WTC11 (cell line): Measurements from ENCODE around the gene IRF2BPL. TPM values are rescaled to one million over a fixed set of nuclear protein-coding genes. Genes with fewer than 3 reads are reported as not detected.

Experiments
- ATAC-seq: fragments of 200-7000 bp; cut with Tn5 transposase; 2 replicates; pipeline ENCODE4 v1.10.0; 2021; ENCODE audit warnings: mild to moderate bottlenecking, moderate library complexity
- CTCF ChIA-PET: fragments of 300-600 bp; sonication (Branson Sonifier 250); formaldehyde crosslinking; loops from one replicate; lab custom pipeline; 2021; ENCODE audit warnings: antibody characterized with exemption; lab: Charles Lee
- POLR2A ChIA-PET: fragments of 350-600 bp; sonication (Branson Sonifier 250); formaldehyde crosslinking; loops from one replicate; lab custom pipeline; 2021; ENCODE audit warnings: antibody characterized with exemption; lab: Charles Lee
- DNase-seq: peaks from one replicate; pipeline ENCODE4 v3.0.0; 2021; ENCODE audit warnings: low spot score
- H3K27ac Mint-ChIP-seq: 2 replicates; pipeline ENCODE4 v1.8.0; 2021; ENCODE audit warnings: mixed read lengths
- H3K27me3 Mint-ChIP-seq: 2 replicates; pipeline ENCODE4 v1.8.0; 2021; ENCODE audit warnings: low read depth, mild to moderate bottlenecking, moderate library complexity, mixed read lengths
- H3K36me3 Mint-ChIP-seq: 2 replicates; pipeline ENCODE4 v1.8.0; 2021; ENCODE audit warnings: mixed read lengths
- H3K4me1 Mint-ChIP-seq: 2 replicates; pipeline ENCODE4 v1.8.0; 2022; ENCODE audit warnings: mixed read lengths
- H3K4me3 Mint-ChIP-seq: 2 replicates; pipeline ENCODE4 v1.8.0; 2021; ENCODE audit warnings: mild to moderate bottlenecking, moderate library complexity, mixed read lengths
- H3K9me3 Mint-ChIP-seq: 2 replicates; pipeline ENCODE4 v1.8.0; 2021; ENCODE audit warnings: mixed read lengths
- ESRRA ChIP-seq: sonication (generic); formaldehyde crosslinking; IDR thresholded peaks from 2 replicates; pipeline ENCODE4 v1.8.1; 2022; ENCODE audit warnings: mild to moderate bottlenecking, missing genetic modification reagents, borderline replicate concordance
- ETV6 ChIP-seq: sonication (generic); formaldehyde crosslinking; IDR thresholded peaks from 2 replicates; pipeline ENCODE4 v1.8.1; 2022; ENCODE audit warnings: mild to moderate bottlenecking, missing genetic modification reagents
- KAT7 ChIP-seq: sonication (generic); formaldehyde crosslinking; IDR thresholded peaks from 2 replicates; pipeline ENCODE4 v1.8.1; 2023; ENCODE audit warnings: missing genetic modification reagents, mild to moderate bottlenecking, borderline replicate concordance
- RORB ChIP-seq: fragments of 250-450 bp; sonication (Bioruptor Pico); IDR thresholded peaks from 2 replicates; pipeline ENCODE4 v1.9.0; 2021; ENCODE audit warnings: mild to moderate bottlenecking
- TEAD1 ChIP-seq: sonication (generic); formaldehyde crosslinking; IDR thresholded peaks from 2 replicates; pipeline ENCODE4 v1.8.0; 2022; ENCODE audit warnings: mild to moderate bottlenecking, missing genetic modification reagents
- ZNF121 ChIP-seq: sonication (generic); formaldehyde crosslinking; IDR thresholded peaks from 2 replicates; pipeline ENCODE4 v1.8.0; 2023; ENCODE audit warnings: missing genetic modification reagents
- ZNF263 ChIP-seq: sonication (generic); formaldehyde crosslinking; IDR thresholded peaks from 2 replicates; pipeline ENCODE4 v1.8.1; 2022; ENCODE audit warnings: low read depth, mild to moderate bottlenecking, moderate library complexity, missing genetic modification reagents
- total RNA-seq: library from RNA; stranded (reverse); gene quantifications from 3 replicates; pipeline ENCODE4 v1.2.3, GENCODE V29; 2021
- TF ChIP-seq, protein P1 (sequence below): fragments of 250-450 bp; sonication (Bioruptor Pico); IDR thresholded peaks from 2 replicates; pipeline ENCODE4 v1.9.0; 2021; ENCODE audit warnings: mild to moderate bottlenecking, borderline replicate concordance
- TF ChIP-seq, protein P2 (sequence below): sonication (generic); formaldehyde crosslinking; IDR thresholded peaks from 2 replicates; pipeline ENCODE4 v1.8.0; 2022; ENCODE audit warnings: mild to moderate bottlenecking, missing genetic modification reagents
- TF ChIP-seq, protein P3 (sequence below): sonication (generic); formaldehyde crosslinking; IDR thresholded peaks from 2 replicates; pipeline ENCODE4 v1.8.0; 2023; ENCODE audit warnings: missing genetic modification reagents, mild to moderate bottlenecking, borderline replicate concordance
- TF ChIP-seq, protein P4 (sequence below): sonication (generic); formaldehyde crosslinking; IDR thresholded peaks from 2 replicates; pipeline ENCODE4 v1.8.1; 2023; ENCODE audit warnings: mild to moderate bottlenecking, missing genetic modification reagents, moderate library complexity

IRF2BPL gene
- total RNA-seq, 1 experiment from 2014 or later, result 126 TPM

DNA sequence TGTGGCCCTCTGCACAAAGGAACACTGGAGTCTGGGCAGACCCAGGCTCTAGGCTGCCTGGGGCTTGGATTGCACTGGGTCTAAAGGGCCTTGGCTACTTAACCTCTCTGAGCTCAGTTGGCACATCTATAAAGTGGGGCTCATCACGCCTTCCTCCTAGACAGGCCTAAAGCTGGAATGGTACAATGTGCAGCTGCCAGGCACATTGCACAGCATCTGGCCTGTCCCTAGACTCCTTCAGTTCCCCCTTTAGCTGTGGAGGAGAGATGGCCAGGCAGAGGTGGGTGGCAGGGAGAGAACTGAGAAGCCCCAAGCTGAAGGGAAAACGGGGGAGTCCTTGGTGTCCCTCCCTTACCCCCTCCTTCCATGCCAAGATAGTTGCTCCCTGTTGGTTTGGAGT, 10.8 kb downstream of the IRF2BPL start (continued):
- TF ChIP-seq, protein P1, sequence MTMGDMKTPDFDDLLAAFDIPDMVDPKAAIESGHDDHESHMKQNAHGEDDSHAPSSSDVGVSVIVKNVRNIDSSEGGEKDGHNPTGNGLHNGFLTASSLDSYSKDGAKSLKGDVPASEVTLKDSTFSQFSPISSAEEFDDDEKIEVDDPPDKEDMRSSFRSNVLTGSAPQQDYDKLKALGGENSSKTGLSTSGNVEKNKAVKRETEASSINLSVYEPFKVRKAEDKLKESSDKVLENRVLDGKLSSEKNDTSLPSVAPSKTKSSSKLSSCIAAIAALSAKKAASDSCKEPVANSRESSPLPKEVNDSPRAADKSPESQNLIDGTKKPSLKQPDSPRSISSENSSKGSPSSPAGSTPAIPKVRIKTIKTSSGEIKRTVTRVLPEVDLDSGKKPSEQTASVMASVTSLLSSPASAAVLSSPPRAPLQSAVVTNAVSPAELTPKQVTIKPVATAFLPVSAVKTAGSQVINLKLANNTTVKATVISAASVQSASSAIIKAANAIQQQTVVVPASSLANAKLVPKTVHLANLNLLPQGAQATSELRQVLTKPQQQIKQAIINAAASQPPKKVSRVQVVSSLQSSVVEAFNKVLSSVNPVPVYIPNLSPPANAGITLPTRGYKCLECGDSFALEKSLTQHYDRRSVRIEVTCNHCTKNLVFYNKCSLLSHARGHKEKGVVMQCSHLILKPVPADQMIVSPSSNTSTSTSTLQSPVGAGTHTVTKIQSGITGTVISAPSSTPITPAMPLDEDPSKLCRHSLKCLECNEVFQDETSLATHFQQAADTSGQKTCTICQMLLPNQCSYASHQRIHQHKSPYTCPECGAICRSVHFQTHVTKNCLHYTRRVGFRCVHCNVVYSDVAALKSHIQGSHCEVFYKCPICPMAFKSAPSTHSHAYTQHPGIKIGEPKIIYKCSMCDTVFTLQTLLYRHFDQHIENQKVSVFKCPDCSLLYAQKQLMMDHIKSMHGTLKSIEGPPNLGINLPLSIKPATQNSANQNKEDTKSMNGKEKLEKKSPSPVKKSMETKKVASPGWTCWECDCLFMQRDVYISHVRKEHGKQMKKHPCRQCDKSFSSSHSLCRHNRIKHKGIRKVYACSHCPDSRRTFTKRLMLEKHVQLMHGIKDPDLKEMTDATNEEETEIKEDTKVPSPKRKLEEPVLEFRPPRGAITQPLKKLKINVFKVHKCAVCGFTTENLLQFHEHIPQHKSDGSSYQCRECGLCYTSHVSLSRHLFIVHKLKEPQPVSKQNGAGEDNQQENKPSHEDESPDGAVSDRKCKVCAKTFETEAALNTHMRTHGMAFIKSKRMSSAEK, result no peak
- TF ChIP-seq, protein P2, sequence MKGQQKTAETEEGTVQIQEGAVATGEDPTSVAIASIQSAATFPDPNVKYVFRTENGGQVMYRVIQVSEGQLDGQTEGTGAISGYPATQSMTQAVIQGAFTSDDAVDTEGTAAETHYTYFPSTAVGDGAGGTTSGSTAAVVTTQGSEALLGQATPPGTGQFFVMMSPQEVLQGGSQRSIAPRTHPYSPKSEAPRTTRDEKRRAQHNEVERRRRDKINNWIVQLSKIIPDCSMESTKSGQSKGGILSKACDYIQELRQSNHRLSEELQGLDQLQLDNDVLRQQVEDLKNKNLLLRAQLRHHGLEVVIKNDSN (CRISPR knock-in tag), result no peak
- no peak for TF ChIP-seq ZNF121 (CRISPR knock-in tag)
- TF ChIP-seq ZNF263, result no peak
- TF ChIP-seq, all 79 proteins: peak for 0

DNA sequence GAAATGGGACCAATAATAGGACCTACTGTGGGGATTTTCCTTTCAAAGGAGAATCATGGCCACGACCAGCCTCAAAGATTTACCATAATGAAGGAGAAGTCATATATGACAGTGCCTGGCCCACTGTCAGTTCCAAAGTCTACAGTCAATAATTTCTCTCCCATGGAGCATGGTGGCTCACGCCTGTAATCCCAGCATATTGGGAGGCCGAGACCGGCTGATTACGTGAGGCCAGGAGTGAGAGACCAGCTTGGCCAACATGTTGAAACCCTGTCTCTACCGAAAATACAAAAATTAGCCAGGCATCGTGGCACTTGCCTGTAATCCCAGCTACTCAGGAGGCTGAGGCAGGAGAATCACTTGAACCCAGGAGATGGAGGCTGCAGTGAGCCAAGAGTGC, 13.8 kb downstream of the IRF2BPL start:
- H3K27ac Mint-ChIP-seq, result peak overlapping the region; percentile 21; the same call in 1 of the 2 replicates
- no peak overlapping the region for H3K4me3 Mint-ChIP-seq
- TF ChIP-seq, protein P2 (CRISPR knock-in tag), result no peak
- TF ChIP-seq, protein P3, sequence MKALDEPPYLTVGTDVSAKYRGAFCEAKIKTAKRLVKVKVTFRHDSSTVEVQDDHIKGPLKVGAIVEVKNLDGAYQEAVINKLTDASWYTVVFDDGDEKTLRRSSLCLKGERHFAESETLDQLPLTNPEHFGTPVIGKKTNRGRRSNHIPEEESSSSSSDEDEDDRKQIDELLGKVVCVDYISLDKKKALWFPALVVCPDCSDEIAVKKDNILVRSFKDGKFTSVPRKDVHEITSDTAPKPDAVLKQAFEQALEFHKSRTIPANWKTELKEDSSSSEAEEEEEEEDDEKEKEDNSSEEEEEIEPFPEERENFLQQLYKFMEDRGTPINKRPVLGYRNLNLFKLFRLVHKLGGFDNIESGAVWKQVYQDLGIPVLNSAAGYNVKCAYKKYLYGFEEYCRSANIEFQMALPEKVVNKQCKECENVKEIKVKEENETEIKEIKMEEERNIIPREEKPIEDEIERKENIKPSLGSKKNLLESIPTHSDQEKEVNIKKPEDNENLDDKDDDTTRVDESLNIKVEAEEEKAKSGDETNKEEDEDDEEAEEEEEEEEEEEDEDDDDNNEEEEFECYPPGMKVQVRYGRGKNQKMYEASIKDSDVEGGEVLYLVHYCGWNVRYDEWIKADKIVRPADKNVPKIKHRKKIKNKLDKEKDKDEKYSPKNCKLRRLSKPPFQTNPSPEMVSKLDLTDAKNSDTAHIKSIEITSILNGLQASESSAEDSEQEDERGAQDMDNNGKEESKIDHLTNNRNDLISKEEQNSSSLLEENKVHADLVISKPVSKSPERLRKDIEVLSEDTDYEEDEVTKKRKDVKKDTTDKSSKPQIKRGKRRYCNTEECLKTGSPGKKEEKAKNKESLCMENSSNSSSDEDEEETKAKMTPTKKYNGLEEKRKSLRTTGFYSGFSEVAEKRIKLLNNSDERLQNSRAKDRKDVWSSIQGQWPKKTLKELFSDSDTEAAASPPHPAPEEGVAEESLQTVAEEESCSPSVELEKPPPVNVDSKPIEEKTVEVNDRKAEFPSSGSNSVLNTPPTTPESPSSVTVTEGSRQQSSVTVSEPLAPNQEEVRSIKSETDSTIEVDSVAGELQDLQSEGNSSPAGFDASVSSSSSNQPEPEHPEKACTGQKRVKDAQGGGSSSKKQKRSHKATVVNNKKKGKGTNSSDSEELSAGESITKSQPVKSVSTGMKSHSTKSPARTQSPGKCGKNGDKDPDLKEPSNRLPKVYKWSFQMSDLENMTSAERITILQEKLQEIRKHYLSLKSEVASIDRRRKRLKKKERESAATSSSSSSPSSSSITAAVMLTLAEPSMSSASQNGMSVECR (CRISPR knock-in tag), result no peak
- no peaks in the 10 kb centered on the region for H3K27me3 Mint-ChIP-seq
- H3K36me3 Mint-ChIP-seq, result no peaks in the 10 kb centered on the region
- DNase-seq (no peak), ATAC-seq (no peak)
- no peaks in the 10 kb centered on the region for H3K9me3 Mint-ChIP-seq
- H3K4me1 Mint-ChIP-seq, result peaks cover 24% of the 10 kb centered on the region
- CTCF ChIA-PET, result interaction anchor here (0.9 to 1.6 kb wide), 4 partner anchors 53 to 139 kb away, joined by 3 to 10 read pairs (median 4); no protein-coding TSS in a partner anchor
- POLR2A ChIA-PET, result interaction anchor here (0.8 kb wide), 1 partner anchor 15 kb away, joined by 3 read pairs; no protein-coding TSS in a partner anchor

DNA sequence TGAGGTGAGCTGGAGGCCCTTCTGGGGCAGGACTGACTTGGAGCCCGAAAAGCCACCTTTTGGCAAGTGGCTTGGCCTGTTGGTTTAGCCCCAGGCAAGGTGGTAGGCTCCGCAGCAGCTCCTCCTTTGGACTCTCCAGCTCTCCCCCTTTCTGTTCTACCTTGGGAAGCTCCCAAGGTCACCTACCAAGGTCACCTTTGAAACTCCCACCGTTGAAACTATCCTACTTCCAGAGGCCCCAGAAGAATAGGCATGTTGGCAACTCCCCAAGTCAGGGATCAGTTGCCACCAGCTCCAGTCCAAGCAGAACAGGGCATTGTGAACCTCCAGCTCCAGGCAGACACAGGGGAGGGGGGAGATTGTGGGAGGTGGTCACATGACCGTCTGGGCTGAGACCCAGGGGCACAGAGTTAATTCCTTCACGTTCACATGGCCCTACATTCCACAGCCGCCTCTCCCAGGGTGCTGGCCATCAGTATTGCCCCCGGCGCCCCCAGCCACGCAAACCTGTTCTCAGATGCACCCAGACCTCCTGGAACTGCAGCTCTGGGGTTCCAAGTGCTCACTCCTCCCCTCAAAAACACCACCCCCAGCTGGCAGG, 14.4 kb downstream of the IRF2BPL start:
- no peaks in the 10 kb centered on the region for H3K9me3 Mint-ChIP-seq
- ChIA-PET POLR2A (interaction anchor here (0.8 to 1.1 kb wide), 4 partner anchors 15 to 58 kb away, joined by 3 to 5 read pairs (median 4); no protein-coding TSS in a partner anchor), CTCF (interaction anchor here (0.7 to 1.6 kb wide), 5 partner anchors 52 to 141 kb away, joined by 3 to 10 read pairs (median 4); no protein-coding TSS in a partner anchor)
- ATAC-seq, result peak; percentile 68
- no peak overlapping the region for H3K4me3 Mint-ChIP-seq
- no peaks in the 10 kb centered on the region for H3K27me3 Mint-ChIP-seq
- H3K4me1 Mint-ChIP-seq, result peaks cover 29% of the 10 kb centered on the region
- no peak for DNase-seq
- TF ChIP-seq ETV6, result 0 out of 2 replicates have a peak, but pooled peaks have one; percentile 24
- TF ChIP-seq ESRRA (CRISPR knock-in tag), result peak; percentile 84
- no peak for TF ChIP-seq RORB (CRISPR knock-in tag)
- no peak for TF ChIP-seq KAT7
- TF ChIP-seq, protein P4, sequence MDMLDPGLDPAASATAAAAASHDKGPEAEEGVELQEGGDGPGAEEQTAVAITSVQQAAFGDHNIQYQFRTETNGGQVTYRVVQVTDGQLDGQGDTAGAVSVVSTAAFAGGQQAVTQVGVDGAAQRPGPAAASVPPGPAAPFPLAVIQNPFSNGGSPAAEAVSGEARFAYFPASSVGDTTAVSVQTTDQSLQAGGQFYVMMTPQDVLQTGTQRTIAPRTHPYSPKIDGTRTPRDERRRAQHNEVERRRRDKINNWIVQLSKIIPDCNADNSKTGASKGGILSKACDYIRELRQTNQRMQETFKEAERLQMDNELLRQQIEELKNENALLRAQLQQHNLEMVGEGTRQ (CRISPR knock-in tag), result peak; percentile 89
- 0 out of 2 replicates have a peak, but pooled peaks have one; percentile 28 for TF ChIP-seq TEAD1 (CRISPR knock-in tag)
- TF ChIP-seq, protein P2 (CRISPR knock-in tag), result peak; percentile 84
- peak overlapping the region; percentile 67; the same call in 1 of the 2 replicates for H3K27ac Mint-ChIP-seq
- no peaks in the 10 kb centered on the region for H3K36me3 Mint-ChIP-seq
